Measurements from ENCODE around the gene NHERF2. TPM values are rescaled to one million over a fixed set of nuclear protein-coding genes. Genes with fewer than 3 reads are reported as not detected.

NHERF2 gene
- total RNA-seq, 2 experiments from 2014 or later, result 1.9 to 2.0 TPM

DNA sequence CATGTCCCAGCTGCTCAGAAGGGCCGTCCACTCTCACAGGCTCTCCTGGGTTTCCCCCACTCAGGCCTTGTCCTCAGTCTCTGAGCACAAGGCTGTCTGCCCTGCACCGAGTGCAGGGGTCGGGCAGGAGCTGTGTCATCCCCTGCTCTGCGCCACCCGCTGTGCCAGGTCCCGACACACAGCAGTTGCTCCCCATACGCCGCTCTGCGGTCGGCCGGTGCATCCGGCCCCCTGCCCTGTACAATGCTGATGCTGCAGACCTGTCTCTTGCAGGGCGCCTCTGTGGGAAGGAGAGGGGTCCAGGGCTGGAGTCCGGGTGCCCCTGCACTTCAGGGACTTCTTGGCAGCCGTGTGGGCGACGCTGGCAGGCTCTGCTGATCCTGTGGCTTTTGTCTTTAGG is 27.2 kb downstream of the NHERF2 start:
- Mint-ChIP-seq H3K4me3 (no peak overlapping the region), H3K9me3 (no peaks in the 10 kb centered on the region), H3K36me3 (ENCODE audit: low read depth) (peaks cover 45% of the 10 kb centered on the region), H3K27ac (no peak overlapping the region), H3K27me3 (no peaks in the 10 kb centered on the region), H3K4me1 (ENCODE audit: low read depth) (peaks cover 3% of the 10 kb centered on the region)
- TF ChIP-seq, protein P1, sequence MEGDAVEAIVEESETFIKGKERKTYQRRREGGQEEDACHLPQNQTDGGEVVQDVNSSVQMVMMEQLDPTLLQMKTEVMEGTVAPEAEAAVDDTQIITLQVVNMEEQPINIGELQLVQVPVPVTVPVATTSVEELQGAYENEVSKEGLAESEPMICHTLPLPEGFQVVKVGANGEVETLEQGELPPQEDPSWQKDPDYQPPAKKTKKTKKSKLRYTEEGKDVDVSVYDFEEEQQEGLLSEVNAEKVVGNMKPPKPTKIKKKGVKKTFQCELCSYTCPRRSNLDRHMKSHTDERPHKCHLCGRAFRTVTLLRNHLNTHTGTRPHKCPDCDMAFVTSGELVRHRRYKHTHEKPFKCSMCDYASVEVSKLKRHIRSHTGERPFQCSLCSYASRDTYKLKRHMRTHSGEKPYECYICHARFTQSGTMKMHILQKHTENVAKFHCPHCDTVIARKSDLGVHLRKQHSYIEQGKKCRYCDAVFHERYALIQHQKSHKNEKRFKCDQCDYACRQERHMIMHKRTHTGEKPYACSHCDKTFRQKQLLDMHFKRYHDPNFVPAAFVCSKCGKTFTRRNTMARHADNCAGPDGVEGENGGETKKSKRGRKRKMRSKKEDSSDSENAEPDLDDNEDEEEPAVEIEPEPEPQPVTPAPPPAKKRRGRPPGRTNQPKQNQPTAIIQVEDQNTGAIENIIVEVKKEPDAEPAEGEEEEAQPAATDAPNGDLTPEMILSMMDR (IDR thresholded peaks at IDR 0.05), result no peak
- POLR2A ChIA-PET, result no interaction called here
- intact Hi-C loops (cut with DNase I, micrococcal nuclease), result no loop called here
- Histone ChIP-seq H3K4me3 (ENCODE audit: low read length) (no peak overlapping the region), H3K4me1 (ENCODE audit: insufficient read depth, low read length) (peaks cover 5% of the 10 kb centered on the region), H3K9me3 (ENCODE audit: control insufficient read depth in 1 of 2, insufficient read depth in 1 of 2, low read length in 2 of 2) (no peaks in the 10 kb centered on the region), H3K27ac (ENCODE audit: low read depth in 1 of 2, low read length in 2 of 2) (no peak overlapping the region), H3K27me3 (ENCODE audit: control insufficient read depth in 1 of 2, insufficient read depth in 2 of 2, low read length in 2 of 2) (no peaks in the 10 kb centered on the region), H3K36me3 (ENCODE audit: insufficient read depth, low read length) (peaks cover 70% of the 10 kb centered on the region)
- DNase-seq, result no peak
- CTCF ChIA-PET, result no interaction called here
- ATAC-seq (ENCODE audit: poor library complexity), result no peak

GRCh38 chr16:2054543-2055245 is 28.0 kb downstream of the NHERF2 start:
- ATAC-seq (ENCODE audit: poor library complexity), result no peak
- no peak overlapping the region for H3K27ac ChIP-seq (ENCODE audit: low read depth in 1 of 2, low read length in 2 of 2)
- peaks cover 70% of the 10 kb centered on the region for H3K36me3 ChIP-seq (ENCODE audit: insufficient read depth, low read length)
- no peak overlapping the region for H3K4me3 ChIP-seq (ENCODE audit: low read length)
- POLR2A ChIA-PET, result no interaction called here
- CTCF ChIA-PET, result no interaction called here
- H3K9me3 ChIP-seq (ENCODE audit: control insufficient read depth in 1 of 2, insufficient read depth in 1 of 2, low read length in 2 of 2), result no peaks in the 10 kb centered on the region
- intact Hi-C loops (cut with DNase I, micrococcal nuclease), result no loop called here
- no peaks in the 10 kb centered on the region for H3K4me1 ChIP-seq (ENCODE audit: insufficient read depth, low read length)
- Mint-ChIP-seq H3K9me3 (no peaks in the 10 kb centered on the region), H3K36me3 (ENCODE audit: low read depth) (peaks cover 45% of the 10 kb centered on the region), H3K4me3 (no peak overlapping the region), H3K4me1 (ENCODE audit: low read depth) (no peaks in the 10 kb centered on the region), H3K27me3 (no peaks in the 10 kb centered on the region), H3K27ac (no peak overlapping the region)
- TF ChIP-seq, protein P1 (IDR thresholded peaks at IDR 0.05), result no peak
- DNase-seq, result no peak
- no peaks in the 10 kb centered on the region for H3K27me3 ChIP-seq (ENCODE audit: control insufficient read depth in 1 of 2, insufficient read depth in 2 of 2, low read length in 2 of 2)

GRCh38 chr16:2056077-2056476 is 29.4 kb downstream of the NHERF2 start:
- peak in 1 of 14 experiments; percentile 11 for DNase-seq
- H3K36me3 ChIP-seq (ENCODE audit: insufficient read depth, low read length), result peaks cover 76% of the 10 kb centered on the region
- ATAC-seq (ENCODE audit: poor library complexity), result no peak
- H3K9me3 ChIP-seq (ENCODE audit: control insufficient read depth in 1 of 2, insufficient read depth in 1 of 2, low read length in 2 of 2), result no peaks in the 10 kb centered on the region
- no peaks in the 10 kb centered on the region for H3K4me1 ChIP-seq (ENCODE audit: insufficient read depth, low read length)
- CTCF ChIA-PET, result interaction anchor here (1.6 to 2.0 kb wide), 2 partner anchors 8 to 85 kb away, joined by 4 to 5 read pairs; partner anchors contain the start of genes NTHL1 and TSC2
- POLR2A ChIA-PET, result no interaction called here
- Mint-ChIP-seq H3K36me3 (ENCODE audit: low read depth) (peaks cover 40% of the 10 kb centered on the region), H3K4me3 (no peak overlapping the region), H3K9me3 (no peaks in the 10 kb centered on the region), H3K4me1 (ENCODE audit: low read depth) (no peaks in the 10 kb centered on the region), H3K27ac (no peak overlapping the region), H3K27me3 (no peaks in the 10 kb centered on the region)
- intact Hi-C loops (cut with DNase I, micrococcal nuclease), result no loop called here
- no peak overlapping the region for H3K4me3 ChIP-seq (ENCODE audit: low read length)
- TF ChIP-seq, protein P1 (IDR thresholded peaks at IDR 0.05), result no peak
- no peak overlapping the region for H3K27ac ChIP-seq (ENCODE audit: low read depth in 1 of 2, low read length in 2 of 2)
- no peaks in the 10 kb centered on the region for H3K27me3 ChIP-seq (ENCODE audit: control insufficient read depth in 1 of 2, insufficient read depth in 2 of 2, low read length in 2 of 2)

All from CD4-positive, alpha-beta T cell (primary cell).